Measurements from ENCODE around the gene GOLGA1. TPM values are rescaled to one million over a fixed set of nuclear protein-coding genes. Genes with fewer than 3 reads are reported as not detected.

Gene GOLGA1
- total and polyA plus RNA-seq, 9 of the 15 experiments (the other 6 are each of a cell fraction or from before 2014, with no cell fraction given) = 2.9 to 15.9 (median 8.5) TPM

- TF ChIP-seq CTCF (IDR thresholded peaks at IDR 0.05 in 2 of 3, conservative IDR thresholded peaks at IDR 0.05 in 1 of 3; ENCODE audit: insufficient read depth in 2 of 3, low read depth in 1 of 3, low read length in 3 of 3) = peak; percentile 52 to 67 (median 53); a peak in 5 of 6 replicates
These were observed 46.1 kb downstream of the GOLGA1 start (continued) for GRCh38 chr9:124894741-124895170.

- in situ Hi-C loops (cut with MboI) (no loop called here), intact Hi-C loops (cut with micrococcal nuclease) (loop anchor here (1.0 to 5.0 kb wide), 2 partner anchors 37 to 120 kb away; no protein-coding TSS in a partner anchor)
- no peak overlapping the region for H3K4me2 ChIP-seq (ENCODE audit: insufficient read depth, low read length)
- FAIRE-seq (no peak), DNase-seq (ENCODE audit: extremely low read depth in 1 of 4, low spot score in 3 of 4) (no peak), ATAC-seq (no peak)
- H3K27ac ChIP-seq (ENCODE audit: extremely low read depth, low read depth, low read length) = no peak overlapping the region
- no peaks in the 10 kb centered on the region for H3K9me1 ChIP-seq (ENCODE audit: control insufficient read depth, insufficient read depth, low read length)
- TF ChIP-seq CEBPB (tag; IDR thresholded peaks at IDR 0.05) (peak; percentile 37; the same call in 1 of the 2 replicates), RFX1 (IDR thresholded peaks at IDR 0.05) (no peak)
- TF ChIP-seq, protein P1, sequence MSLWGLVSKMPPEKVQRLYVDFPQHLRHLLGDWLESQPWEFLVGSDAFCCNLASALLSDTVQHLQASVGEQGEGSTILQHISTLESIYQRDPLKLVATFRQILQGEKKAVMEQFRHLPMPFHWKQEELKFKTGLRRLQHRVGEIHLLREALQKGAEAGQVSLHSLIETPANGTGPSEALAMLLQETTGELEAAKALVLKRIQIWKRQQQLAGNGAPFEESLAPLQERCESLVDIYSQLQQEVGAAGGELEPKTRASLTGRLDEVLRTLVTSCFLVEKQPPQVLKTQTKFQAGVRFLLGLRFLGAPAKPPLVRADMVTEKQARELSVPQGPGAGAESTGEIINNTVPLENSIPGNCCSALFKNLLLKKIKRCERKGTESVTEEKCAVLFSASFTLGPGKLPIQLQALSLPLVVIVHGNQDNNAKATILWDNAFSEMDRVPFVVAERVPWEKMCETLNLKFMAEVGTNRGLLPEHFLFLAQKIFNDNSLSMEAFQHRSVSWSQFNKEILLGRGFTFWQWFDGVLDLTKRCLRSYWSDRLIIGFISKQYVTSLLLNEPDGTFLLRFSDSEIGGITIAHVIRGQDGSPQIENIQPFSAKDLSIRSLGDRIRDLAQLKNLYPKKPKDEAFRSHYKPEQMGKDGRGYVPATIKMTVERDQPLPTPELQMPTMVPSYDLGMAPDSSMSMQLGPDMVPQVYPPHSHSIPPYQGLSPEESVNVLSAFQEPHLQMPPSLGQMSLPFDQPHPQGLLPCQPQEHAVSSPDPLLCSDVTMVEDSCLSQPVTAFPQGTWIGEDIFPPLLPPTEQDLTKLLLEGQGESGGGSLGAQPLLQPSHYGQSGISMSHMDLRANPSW (CRISPR knock-in tag; IDR thresholded peaks at IDR 0.05) = no peak
- BruUV-seq (replicated peaks) = no TSS peak
- CTCF ChIA-PET (ENCODE audit: low intra/inter-chr PET ratio) = interaction anchor here (0.9 to 1.3 kb wide), 2 partner anchors 120 to 122 kb away, joined by 4 to 15 read pairs; partner anchors contain the start of gene NR6A1
- H4K20me1 ChIP-seq (replicated peaks; ENCODE audit: control insufficient read depth, insufficient read depth, low read length) = 0 out of 2 replicates have a peak, but pooled peaks cover 3% of the 10 kb centered on the region
- H3K9me3 ChIP-seq (replicated peaks; ENCODE audit: control insufficient read depth, insufficient read depth, low read depth, low read length) = no peaks in the 10 kb centered on the region; the same call in 1 of the 2 replicates
- WGBS (ENCODE audit: insufficient coverage, low coverage, missing lambda C conversion rate) = 92% methylated on average over 7 of the region's 9 CpGs
- H3K27me3 ChIP-seq (ENCODE audit: control insufficient read depth in 2 of 2, insufficient read depth in 2 of 2, low read length in 2 of 2) = no peaks in the 10 kb centered on the region
- H3K4me3 ChIP-seq = no peak overlapping the region
- POLR2A ChIA-PET = interaction anchor here (1.3 to 2.3 kb wide), 2 partner anchors 16 to 32 kb away, joined by 6 to 11 read pairs; partner anchors contain the start of genes ARPC5L and RPL35
- H3K79me2 ChIP-seq (ENCODE audit: control insufficient read depth, insufficient read depth, low read length) = no peaks in the 10 kb centered on the region
- no peak overlapping the region for H3K9ac ChIP-seq (ENCODE audit: insufficient read depth in 1 of 2, low read depth in 2 of 2, low read length in 2 of 2)
- H2AFZ ChIP-seq (ENCODE audit: low read depth, low read length) = no peak overlapping the region
- H3K4me1 ChIP-seq (replicated peaks in 1 of 2; ENCODE audit: control insufficient read depth in 2 of 2, insufficient read depth in 2 of 2, low read length in 2 of 2) = peaks cover 2 to 5% of the 10 kb centered on the region in 2 experiments; a peak in 4 of 5 replicates
- peaks cover 63% of the 10 kb centered on the region for H3K36me3 ChIP-seq (ENCODE audit: control insufficient read depth, insufficient read depth, low read length)
These were observed 46.7 kb downstream of the GOLGA1 start for GRCh38 chr9:124894035-124894740.
